NB4 (cell line): ENCODE results near the gene BRD1.

Experiments
- MYC ChIP-seq: IDR thresholded peaks from 2 replicates; pipeline ENCODE4 v1.6.1; 2011; ENCODE audit warnings: low read depth, low read length
- TF ChIP-seq, protein P1 (sequence below): IDR thresholded peaks from one replicate; pipeline ENCODE4 v1.5.1; 2012; ENCODE audit warnings: low read depth, low read length

DNA sequence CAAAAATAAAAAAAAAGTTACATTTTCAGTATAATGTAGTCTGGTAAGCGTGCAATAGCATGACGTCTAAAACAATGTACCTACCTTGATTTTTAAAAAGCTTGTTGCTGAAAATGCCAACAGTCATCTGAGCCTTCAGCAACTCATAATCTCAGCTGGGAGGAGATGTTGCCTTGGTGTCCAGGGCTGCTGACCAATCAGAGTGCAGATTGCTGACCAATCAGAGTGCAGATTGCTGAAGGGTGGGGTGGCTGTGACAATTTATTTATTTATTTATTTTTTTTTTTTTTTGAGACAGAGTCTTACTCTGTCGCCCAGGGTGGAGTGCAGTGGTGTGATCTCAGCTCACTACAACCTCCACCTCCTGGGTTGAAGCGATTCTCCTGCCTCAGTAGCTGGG is 43.8 kb upstream of the BRD1 start:
- TF ChIP-seq, protein P1, sequence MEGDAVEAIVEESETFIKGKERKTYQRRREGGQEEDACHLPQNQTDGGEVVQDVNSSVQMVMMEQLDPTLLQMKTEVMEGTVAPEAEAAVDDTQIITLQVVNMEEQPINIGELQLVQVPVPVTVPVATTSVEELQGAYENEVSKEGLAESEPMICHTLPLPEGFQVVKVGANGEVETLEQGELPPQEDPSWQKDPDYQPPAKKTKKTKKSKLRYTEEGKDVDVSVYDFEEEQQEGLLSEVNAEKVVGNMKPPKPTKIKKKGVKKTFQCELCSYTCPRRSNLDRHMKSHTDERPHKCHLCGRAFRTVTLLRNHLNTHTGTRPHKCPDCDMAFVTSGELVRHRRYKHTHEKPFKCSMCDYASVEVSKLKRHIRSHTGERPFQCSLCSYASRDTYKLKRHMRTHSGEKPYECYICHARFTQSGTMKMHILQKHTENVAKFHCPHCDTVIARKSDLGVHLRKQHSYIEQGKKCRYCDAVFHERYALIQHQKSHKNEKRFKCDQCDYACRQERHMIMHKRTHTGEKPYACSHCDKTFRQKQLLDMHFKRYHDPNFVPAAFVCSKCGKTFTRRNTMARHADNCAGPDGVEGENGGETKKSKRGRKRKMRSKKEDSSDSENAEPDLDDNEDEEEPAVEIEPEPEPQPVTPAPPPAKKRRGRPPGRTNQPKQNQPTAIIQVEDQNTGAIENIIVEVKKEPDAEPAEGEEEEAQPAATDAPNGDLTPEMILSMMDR, result no peak
- no peak for TF ChIP-seq MYC
